Psoas muscle (tissue), 8 donors: ENCODE measurements around the gene TES. TPM values are rescaled to one million over a fixed set of nuclear protein-coding genes. Genes with fewer than 3 reads are reported as not detected.

Experiments used
- ATAC-seq, 4 donors: fragments of 200-7000 bp; cut with Tn5 transposase; one replicate each; pipeline ENCODE4 v1.9.1; 2020; ENCODE audit warnings: moderate library complexity in 3 of 4, mild to moderate bottlenecking in 2 of 4
- DNase-seq, 2 donors: peaks; one replicate each; pipeline ENCODE4 v3.0.0-alpha.2; 2020
- H3K27ac ChIP-seq: fragments of 200-600 bp; one replicate; pipeline ENCODE4 v1.8.0; 2022
- H3K27me3 ChIP-seq, 3 donors: fragments of 200-600 bp in 1 of 3; one replicate each; pipeline versions ENCODE4 v1.6.1 to v1.8.0; 2013 to 2022; ENCODE audit warnings: low read length in 2 of 3, mild to moderate bottlenecking in 2 of 3, moderate library complexity in 1 of 3; ENCODE audit not compliant: insufficient read depth in 3 of 3
- H3K36me3 ChIP-seq, 2 donors: fragments of 200-600 bp in 1 of 2; one replicate each; pipeline versions ENCODE4 v1.6.1 to v1.8.0; 2013 to 2022; ENCODE audit warnings: low read depth in 1 of 2, mild to moderate bottlenecking in 1 of 2, moderate library complexity in 1 of 2; ENCODE audit not compliant: insufficient read depth in 1 of 2
- H3K4me1 ChIP-seq: fragments of 200-600 bp; one replicate; pipeline ENCODE4 v1.8.0; 2022
- H3K4me3 ChIP-seq: fragments of 200-600 bp; one replicate; pipeline ENCODE4 v1.8.0; 2022; ENCODE audit warnings: mild to moderate bottlenecking
- H3K9me3 ChIP-seq: fragments of 200-600 bp; one replicate; pipeline ENCODE4 v1.8.0; 2022
- CTCF ChIP-seq: fragments of 200-600 bp; IDR thresholded peaks from one replicate; pipeline ENCODE4 v1.8.0; 2022; ENCODE audit warnings: antibody characterized with exemption
- WGBS, 3 donors: extraction: QIAGEN DNeasy Blood & Tissue Kit; methylation state at CpG; one replicate each; pipeline versions ENCODE4 v1.1.6 to v1.1.7; 2013; 5-methylcytosine and 5-hydroxymethylcytosine counted together
- intact Hi-C, 2 donors: fragments of 100-400 bp; cut with DNase I; formaldehyde crosslinking; loops; one replicate each; pipeline versions ENCODE4 v1.11.0 to v1.14.2; 2022
- polyA plus RNA-seq, 3 donors: library from polyadenylated mRNA; stranded (reverse); fragments of 200-250 nt; gene quantifications; one replicate each; pipeline ENCODE4 v1.2.3, GENCODE V29; 2013
- total RNA-seq, 4 donors: library from RNA; stranded (reverse); fragmentation: NEBNext Ultra II Directional in 2 of 4; extraction: Animal tissue kit (Norgen Biotek cat#: 25700) in 2 of 4; gene quantifications; one replicate each; pipeline versions ENCODE4 v1.2.1 to v1.2.4, GENCODE V29; 2021 to 2023
- donor health status: healthy with polysubstance abuse.
- donor health status: DM: no; HTN: no; CAD: no; lungs with moderate emphysema.
- donor health status: Bipolar disorder and iron deficiency.
- donor health status: healthy.
- donor health status: DM: yes; HTN: yes; CAD: no.
- donor health status: DM: no; HTN: no; CAD: no.
- donor health status: DM: no; HTN: no; CAD: no.
- donor health status: DM: yes; HTN: yes; CAD: no.

The TES gene
- total and polyA plus RNA-seq, 7 donors: 2.9 to 8.1 (median 5.8) TPM

DNA sequence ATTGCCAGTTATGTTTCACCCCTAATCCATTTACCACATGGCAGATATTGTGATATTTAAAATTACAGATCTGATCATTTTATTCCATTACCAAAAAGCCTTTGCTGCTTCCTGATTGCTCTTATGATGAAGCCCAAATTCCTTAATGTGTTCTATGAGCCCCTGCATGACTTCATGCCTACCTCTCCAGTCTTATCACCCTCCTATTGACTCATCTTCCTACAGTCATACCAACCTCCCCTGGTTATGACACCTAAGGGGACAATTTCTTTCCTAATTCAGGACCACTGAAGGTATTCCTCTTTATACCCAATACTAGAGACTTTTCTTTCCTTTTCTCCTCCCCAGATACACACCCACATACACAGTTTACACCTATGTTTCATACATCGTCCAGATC is 36.0 kb downstream of the TES start:
- ATAC-seq (no peak), DNase-seq (no peak)
- Histone ChIP-seq H3K4me1 (no peaks in the 10 kb centered on the region), H3K27me3 (no peaks in the 10 kb centered on the region), H3K9me3 (no peaks in the 10 kb centered on the region), H3K36me3 (peaks cover 0 to 8% of the 10 kb centered on the region in 2 donors), H3K27ac (no peak overlapping the region), H3K4me3 (no peak overlapping the region)
- no peak for TF ChIP-seq CTCF
- 46 to 100% (median 96%) methylated on average over 1 of the region's 1 CpG for WGBS, 3 donors
- intact Hi-C loops: no loop called here

DNA sequence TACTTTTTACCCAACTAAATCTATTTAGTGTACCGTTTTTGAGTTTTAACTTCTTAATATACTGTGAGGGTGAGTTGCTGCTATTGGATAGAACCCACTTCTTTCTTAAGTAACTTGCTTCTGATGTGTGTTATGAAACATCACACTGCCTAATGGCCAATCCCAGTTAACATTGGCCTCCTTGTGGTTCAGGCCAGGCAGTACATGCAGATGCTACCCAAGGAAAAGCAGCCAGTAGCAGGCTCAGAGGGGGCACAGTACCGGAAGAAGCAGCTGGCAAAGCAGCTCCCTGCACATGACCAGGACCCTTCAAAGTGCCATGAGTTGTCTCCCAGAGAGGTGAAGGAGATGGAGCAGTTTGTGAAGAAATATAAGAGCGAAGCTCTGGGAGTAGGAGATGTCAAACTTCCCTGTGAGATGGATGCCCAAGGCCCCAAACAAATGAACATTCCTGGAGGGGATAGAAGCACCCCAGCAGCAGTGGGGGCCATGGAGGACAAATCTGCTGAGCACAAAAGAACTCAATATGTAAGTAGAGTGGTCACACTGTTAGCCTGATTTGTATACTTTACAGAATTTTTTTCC is 39.7 kb downstream of the TES start:
- H3K4me3 ChIP-seq: no peak overlapping the region
- H3K36me3 ChIP-seq: peaks cover 0 to 8% of the 10 kb centered on the region in 2 donors
- DNase-seq (no peak), ATAC-seq (no peak)
- intact Hi-C loops: loop anchor here in 1 of 2 donors (10.0 kb wide), 1 partner anchor 565 kb away; no protein-coding TSS in a partner anchor
- no peak overlapping the region for H3K27ac ChIP-seq
- no peaks in the 10 kb centered on the region for H3K9me3 ChIP-seq
- peak; percentile 30 for TF ChIP-seq CTCF
- 83 to 95% (median 86%) methylated on average over 3 of the region's 3 CpGs for WGBS, 3 donors
- no peaks in the 10 kb centered on the region for H3K27me3 ChIP-seq
- no peaks in the 10 kb centered on the region for H3K4me1 ChIP-seq

DNA sequence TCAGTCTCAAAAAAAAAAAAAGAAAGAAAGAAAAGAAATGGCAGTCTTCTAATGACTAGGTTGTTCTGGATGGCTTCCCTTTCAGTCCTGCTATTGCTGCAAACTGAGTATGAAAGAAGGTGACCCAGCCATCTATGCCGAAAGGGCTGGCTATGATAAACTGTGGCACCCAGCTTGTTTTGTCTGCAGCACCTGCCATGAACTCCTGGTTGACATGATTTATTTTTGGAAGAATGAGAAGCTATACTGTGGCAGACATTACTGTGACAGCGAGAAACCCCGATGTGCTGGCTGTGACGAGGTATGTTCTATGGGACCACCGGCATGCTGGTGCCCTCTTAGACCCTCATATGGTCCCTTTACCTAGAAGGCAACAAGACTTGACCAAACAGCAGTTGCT is 41.3 kb downstream of the TES start:
- H3K36me3 ChIP-seq: peaks cover 0 to 8% of the 10 kb centered on the region in 2 donors
- no peak overlapping the region for H3K27ac ChIP-seq
- no peaks in the 10 kb centered on the region for H3K4me1 ChIP-seq
- 56 to 77% (median 64%) methylated on average over 5 of the region's 5 CpGs for WGBS, 3 donors
- DNase-seq (no peak), ATAC-seq (peak in 2 of 4 donors; percentile 40 to 58)
- intact Hi-C loops: loop anchor here in 1 of 2 donors (10.0 kb wide), 1 partner anchor 563 kb away; no protein-coding TSS in a partner anchor
- H3K9me3 ChIP-seq: no peaks in the 10 kb centered on the region
- TF ChIP-seq CTCF: no peak
- H3K27me3 ChIP-seq: no peaks in the 10 kb centered on the region
- no peak overlapping the region for H3K4me3 ChIP-seq

DNA sequence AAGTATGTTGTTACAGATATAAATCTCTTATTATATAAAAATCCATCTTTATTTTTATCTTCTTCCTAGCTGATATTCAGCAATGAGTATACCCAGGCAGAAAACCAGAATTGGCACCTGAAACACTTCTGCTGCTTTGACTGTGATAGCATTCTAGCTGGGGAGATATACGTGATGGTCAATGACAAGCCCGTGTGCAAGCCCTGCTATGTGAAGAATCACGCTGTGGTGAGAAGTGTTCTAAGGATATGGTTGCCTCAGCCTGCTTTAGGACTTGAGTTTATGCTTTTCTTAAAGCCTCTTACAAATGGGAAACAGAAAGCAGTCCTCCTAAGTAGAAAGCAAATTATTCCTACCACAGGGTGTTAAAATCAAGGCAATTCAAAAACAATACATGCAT is 41.9 kb downstream of the TES start:
- peaks cover 0 to 8% of the 10 kb centered on the region in 2 donors for H3K36me3 ChIP-seq
- H3K27ac ChIP-seq: no peak overlapping the region
- no peak overlapping the region for H3K4me3 ChIP-seq
- no peak for TF ChIP-seq CTCF
- no peaks in the 10 kb centered on the region for H3K9me3 ChIP-seq
- ATAC-seq: no peak
- intact Hi-C loops: loop anchor here in 1 of 2 donors (10.0 kb wide), 1 partner anchor 563 kb away; no protein-coding TSS in a partner anchor
- DNase-seq: no peak
- 62 to 88% (median 71%) methylated on average over 3 of the region's 3 CpGs for WGBS, 3 donors
- no peaks in the 10 kb centered on the region for H3K27me3 ChIP-seq
- H3K4me1 ChIP-seq: no peaks in the 10 kb centered on the region

DNA sequence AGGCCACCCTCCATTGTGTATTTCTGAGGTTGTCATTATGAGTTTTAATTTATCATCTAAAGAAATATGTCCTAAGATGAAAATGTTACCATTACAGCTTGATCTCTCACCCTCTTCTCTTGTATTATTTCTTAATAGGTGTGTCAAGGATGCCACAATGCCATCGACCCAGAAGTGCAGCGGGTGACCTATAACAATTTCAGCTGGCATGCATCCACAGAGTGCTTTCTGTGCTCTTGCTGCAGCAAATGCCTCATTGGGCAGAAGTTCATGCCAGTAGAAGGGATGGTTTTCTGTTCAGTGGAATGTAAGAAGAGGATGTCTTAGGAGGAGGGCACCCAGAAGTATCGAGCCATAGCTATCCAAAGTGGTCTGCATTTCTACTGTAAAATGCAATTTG is 46.8 kb downstream of the TES start:
- no peaks in the 10 kb centered on the region for H3K36me3 ChIP-seq
- no peak overlapping the region for H3K4me3 ChIP-seq
- ATAC-seq (no peak), DNase-seq (no peak)
- no peak for TF ChIP-seq CTCF
- peaks cover 6% of the 10 kb centered on the region for H3K4me1 ChIP-seq
- no peaks in the 10 kb centered on the region for H3K9me3 ChIP-seq
- 66 to 68% (median 68%) methylated on average over 3 of the region's 3 CpGs for WGBS, 3 donors
- H3K27ac ChIP-seq: no peak overlapping the region
- no peaks in the 10 kb centered on the region for H3K27me3 ChIP-seq
- intact Hi-C loops: loop anchor here (5.0 to 10.0 kb wide), 2 partner anchors 270 to 558 kb away; partner anchors contain the start of gene CAV1 (in 1 of the 2)
